Heart left ventricle (tissue), 13 donors: ENCODE measurements around the gene EVPLL.

Experiments
- POLR2A ChIP-seq, 2 donors: fragments of 450-650 bp; IDR thresholded peaks; one replicate each; pipeline ENCODE4 v1.6.1; 2017; ENCODE audit warnings: antibody characterized with exemption in 2 of 2, mild to moderate bottlenecking in 2 of 2, moderate library complexity in 2 of 2
- TF ChIP-seq, protein P1 (sequence below), 12 donors: fragments of 200-600 bp; sonication (generic) in 4 of 12; IDR thresholded peaks; one replicate each; pipeline versions ENCODE4 v1.5.0 to v1.8.0; 2018 to 2022; ENCODE audit warnings: antibody characterized with exemption in 12 of 12, mild to moderate bottlenecking in 5 of 12
- donor health status: ischemic (EF 13 %, LVEDD 7.1; RV severe dilation, severe dysfunction).
- donor health status: DM: no; HTN: yes; CAD: no.
- donor health status: DM: no; HTN: no; CAD: no.
- donor health status: ischemic (EF 25% LVEDD 6.9; RV normal size, moderate dysfunction).
- donor health status: ischemic (EF 25% LVEDD 5.7; RV mildly dilated, moderate dysfunction).
- donor health status: ischemic (EF 35%, LVEDD 5.7; RV mildly dilated, moderate dysfunction).
- donor health status: nonischemic (EF 11% LVEDD 7.7; RV severe dilation, severe dysfunction).
- donor health status: DM: yes; HTN: yes; CAD: no.
- donor health status: PGD.
- donor health status: ischemic (EF 29% LVEDD 5.4; RV normal size, mild dysfunction).
- donor health status: nonischemic (EF 23%, LVEDD 6.1; RV moderate dilation, normal function).

DNA sequence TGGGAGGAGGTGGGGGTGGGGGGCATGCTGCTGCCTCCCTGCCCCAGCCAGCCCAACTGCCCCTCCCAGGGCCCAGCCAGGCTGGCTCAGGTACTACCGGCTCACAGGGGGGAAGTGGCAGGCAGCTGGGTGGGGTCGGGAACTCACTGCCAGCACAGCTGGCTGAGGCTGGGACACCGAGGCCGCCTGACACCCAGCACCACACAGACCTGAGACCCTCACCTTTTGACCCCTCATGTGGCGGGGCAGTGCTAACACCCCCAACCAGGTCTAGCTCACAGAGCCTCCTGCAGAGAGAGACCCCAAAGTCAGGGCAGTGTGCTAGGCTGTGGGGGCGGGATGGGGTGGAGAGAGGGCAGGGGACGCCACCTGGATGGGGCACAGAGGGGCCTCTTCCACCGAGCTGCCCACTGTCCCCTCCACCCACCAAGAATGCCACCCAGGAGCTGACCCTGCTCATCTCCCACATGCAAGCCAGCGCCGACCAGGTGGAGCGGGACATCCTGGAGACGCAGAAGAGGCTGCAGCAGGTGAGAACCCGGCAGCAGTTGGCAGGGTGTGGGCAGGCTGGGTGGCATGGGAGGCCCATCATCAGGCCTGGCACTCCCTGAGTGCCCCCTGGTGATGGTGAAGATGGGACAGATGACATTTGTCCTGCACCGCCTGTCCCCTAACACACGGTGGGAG, 3.0 kb downstream of the EVPLL start:
- TF ChIP-seq, protein P1, sequence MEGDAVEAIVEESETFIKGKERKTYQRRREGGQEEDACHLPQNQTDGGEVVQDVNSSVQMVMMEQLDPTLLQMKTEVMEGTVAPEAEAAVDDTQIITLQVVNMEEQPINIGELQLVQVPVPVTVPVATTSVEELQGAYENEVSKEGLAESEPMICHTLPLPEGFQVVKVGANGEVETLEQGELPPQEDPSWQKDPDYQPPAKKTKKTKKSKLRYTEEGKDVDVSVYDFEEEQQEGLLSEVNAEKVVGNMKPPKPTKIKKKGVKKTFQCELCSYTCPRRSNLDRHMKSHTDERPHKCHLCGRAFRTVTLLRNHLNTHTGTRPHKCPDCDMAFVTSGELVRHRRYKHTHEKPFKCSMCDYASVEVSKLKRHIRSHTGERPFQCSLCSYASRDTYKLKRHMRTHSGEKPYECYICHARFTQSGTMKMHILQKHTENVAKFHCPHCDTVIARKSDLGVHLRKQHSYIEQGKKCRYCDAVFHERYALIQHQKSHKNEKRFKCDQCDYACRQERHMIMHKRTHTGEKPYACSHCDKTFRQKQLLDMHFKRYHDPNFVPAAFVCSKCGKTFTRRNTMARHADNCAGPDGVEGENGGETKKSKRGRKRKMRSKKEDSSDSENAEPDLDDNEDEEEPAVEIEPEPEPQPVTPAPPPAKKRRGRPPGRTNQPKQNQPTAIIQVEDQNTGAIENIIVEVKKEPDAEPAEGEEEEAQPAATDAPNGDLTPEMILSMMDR (IDR thresholded peaks at IDR 0.05): no peak
- TF ChIP-seq POLR2A (IDR thresholded peaks at IDR 0.05): no peak
